Measurements from ENCODE around the gene TRIM65.

TRIM65 gene

GRCh38 chr17:75845058-75845711 lies 51.6 kb downstream of the TRIM65 start:
- H3K4me3 ChIP-seq (ENCODE audit: low read length) = no peak overlapping the region
- peak; percentile 73 for DNase-seq (ENCODE audit: low read depth, low spot score)

GRCh38 chr17:75844530-75845057 lies 52.2 kb downstream of the TRIM65 start:
- DNase-seq (ENCODE audit: low read depth, low spot score) = no peak
- H3K4me3 ChIP-seq (ENCODE audit: low read length) = peak overlapping the region; percentile 82

DNA sequence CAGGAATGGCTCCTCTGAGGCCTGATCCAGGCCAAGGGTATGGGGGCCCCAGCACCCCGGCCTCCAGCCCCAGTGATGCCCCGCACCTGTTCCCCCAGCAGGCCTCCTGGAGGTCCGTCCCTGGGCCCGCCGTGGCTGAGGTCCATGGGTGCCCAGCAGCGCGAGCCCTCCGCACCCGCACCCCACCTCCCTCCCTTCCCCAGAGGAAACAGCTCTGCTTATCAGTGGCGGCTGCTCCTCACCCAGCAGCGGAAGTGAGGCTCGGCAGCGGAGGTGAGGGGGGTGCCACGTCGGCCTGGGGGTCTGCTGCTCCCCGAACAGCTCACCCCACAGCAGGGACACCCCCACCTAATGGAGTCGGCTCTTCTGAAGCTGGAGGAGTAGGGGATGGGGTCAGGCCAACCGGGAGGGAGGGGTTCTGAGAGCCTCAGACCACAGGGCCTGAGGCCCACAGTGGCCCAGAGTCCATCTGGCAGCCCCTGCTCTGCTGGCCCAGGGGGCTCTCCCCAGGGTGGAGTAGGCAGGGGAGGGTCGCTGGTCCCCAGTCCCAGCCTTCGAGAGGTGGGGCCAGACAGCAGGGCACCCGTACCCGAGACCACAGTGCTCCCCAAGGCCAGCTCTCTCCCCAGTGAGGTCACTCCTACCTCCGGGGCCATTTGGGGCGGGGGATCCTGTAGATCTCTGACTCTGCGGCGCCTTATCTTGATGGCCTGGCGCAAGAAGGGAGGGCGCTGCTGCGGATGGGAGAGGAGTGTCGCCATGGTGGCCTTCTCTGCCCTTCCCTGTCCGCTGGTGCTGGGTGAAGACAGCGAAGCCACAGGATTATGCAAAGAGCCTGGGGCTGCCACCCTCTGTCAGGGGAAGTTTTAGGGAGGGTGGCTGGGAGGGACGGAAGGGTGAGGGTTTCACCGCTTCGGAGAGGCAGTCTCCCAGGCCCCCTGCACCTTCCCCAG lies 52.9 kb downstream of the TRIM65 start, which contains the start of gene UNC13D:
Gene UNC13D (minus strand): TSS at position 828 of the 953 bp plus-strand sequence. CDS start 67 bp downstream, at position 761.
- peak within 1 kb of the TSS; percentile 82 for H3K4me3 ChIP-seq (ENCODE audit: low read length)
- DNase-seq (ENCODE audit: low read depth, low spot score) = peak; percentile 58

GRCh38 chr17:75842963-75843576 lies 53.7 kb downstream of the TRIM65 start:
- H3K4me3 ChIP-seq (ENCODE audit: low read length) = peak overlapping the region; percentile 82
- no peak for DNase-seq (ENCODE audit: low read depth, low spot score)

DNA sequence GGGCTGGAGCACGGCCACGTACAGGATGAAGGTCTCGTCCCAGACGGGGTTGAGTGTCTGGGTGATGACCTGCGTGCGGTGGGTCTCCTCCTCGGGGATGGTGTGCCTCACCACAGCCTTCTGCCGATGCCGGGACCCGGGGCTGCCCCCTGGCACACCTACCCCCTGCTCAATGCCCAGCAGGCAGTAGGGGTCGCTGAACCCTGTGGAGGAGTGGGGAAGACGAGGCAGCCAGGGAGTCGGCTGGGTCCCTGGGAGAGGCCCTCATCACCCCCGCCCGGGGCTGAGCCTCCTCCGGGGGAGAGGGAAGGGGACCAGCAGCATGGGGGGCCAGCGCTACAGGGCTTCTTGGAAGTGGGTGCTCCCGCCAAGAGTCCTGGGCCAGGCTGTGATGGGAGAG lies 54.3 kb downstream of the TRIM65 start:
- no peak for DNase-seq (ENCODE audit: low read depth, low spot score)
- peak overlapping the region; percentile 82 for H3K4me3 ChIP-seq (ENCODE audit: low read length)

DNA sequence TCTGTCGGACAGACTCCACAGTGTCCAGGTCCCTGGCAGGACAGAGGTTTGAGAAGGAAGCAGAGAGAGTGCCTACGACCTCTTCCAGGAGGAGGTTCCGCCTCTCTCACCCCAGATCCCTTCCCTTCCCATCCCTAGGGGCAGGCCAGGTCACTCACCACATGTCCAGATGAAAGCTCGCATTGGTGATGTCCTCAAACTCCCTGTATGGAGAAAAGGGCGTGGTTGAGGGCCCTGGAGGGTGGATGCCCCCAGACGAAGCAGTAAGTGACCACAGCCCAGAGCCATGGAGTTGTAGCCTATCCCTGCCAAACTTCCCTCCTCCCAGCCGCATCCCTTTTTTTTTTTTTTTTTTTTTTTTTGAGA lies 56.0 kb downstream of the TRIM65 start:
- DNase-seq (ENCODE audit: low read depth, low spot score) = no peak
- no peak overlapping the region for H3K4me3 ChIP-seq (ENCODE audit: low read length)

DNA sequence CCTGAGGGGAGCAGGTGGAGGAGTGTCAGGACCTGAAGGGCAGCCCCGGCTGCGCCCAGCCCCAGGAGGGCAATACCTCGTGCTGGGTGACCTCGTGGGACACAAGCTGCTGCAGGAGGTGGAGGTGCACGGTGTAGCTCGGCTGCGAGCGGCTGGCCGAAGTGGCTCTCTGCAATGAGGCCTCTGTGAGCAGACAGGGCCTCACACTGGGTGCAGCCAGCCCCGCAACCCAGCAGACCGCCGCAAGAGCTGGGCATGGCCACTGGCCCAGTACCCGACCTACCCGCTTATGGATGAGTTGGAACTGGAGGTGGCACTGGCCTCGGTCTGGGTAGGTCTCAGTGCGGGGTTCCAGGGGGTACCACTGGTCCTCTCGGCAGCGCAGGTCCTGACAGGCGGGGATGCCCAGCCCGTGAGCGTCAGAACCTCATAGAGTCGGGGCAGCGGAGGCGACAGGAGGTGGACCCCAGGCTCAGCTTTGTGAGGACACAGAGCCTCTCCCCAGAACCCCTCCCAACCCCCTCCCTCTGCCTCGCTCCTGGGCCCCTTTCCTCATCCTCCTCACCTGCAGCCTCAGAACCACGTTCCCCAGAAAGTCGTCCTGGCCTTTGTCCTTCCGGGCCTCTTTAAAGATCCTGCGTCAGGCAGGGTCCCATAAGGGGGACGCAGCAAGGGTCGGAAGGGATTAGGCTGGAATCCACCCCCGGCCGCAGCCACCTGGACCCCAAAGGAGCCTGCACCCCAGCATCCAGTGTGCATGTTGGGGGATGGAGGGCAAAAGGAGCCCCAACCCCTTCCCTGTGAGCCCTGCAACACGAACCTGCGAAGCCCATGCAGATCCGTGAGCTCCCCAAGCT lies 56.6 kb downstream of the TRIM65 start:
- DNase-seq (ENCODE audit: low read depth, low spot score) = no peak
- H3K4me3 ChIP-seq (ENCODE audit: low read length) = no peak overlapping the region
